Choroid plexus epithelial cell (primary cell): Measurements from ENCODE around the gene LRTM1.

ENCODE experiments used
- DNase-seq: peaks from one replicate; pipeline ENCODE4 v3.0.0-alpha.2; 2010; ENCODE audit warnings: low read depth
- H3K4me3 ChIP-seq: 2 replicates; pipeline ENCODE4 v1.5.1; 2011; ENCODE audit warnings: low read depth, mild to moderate bottlenecking, control low read depth, low read length, moderate library complexity
- TF ChIP-seq, protein P1 (sequence below): conservative IDR thresholded peaks from 2 replicates; pipeline ENCODE4 v1.5.1; 2011; ENCODE audit warnings: low read depth, mild to moderate bottlenecking, control low read depth, inconsistent platforms, low read length, moderate library complexity

Gene LRTM1

GRCh38 chr3:54957711-54958110, 29.9 kb upstream of the LRTM1 start:
- TF ChIP-seq, protein P1, sequence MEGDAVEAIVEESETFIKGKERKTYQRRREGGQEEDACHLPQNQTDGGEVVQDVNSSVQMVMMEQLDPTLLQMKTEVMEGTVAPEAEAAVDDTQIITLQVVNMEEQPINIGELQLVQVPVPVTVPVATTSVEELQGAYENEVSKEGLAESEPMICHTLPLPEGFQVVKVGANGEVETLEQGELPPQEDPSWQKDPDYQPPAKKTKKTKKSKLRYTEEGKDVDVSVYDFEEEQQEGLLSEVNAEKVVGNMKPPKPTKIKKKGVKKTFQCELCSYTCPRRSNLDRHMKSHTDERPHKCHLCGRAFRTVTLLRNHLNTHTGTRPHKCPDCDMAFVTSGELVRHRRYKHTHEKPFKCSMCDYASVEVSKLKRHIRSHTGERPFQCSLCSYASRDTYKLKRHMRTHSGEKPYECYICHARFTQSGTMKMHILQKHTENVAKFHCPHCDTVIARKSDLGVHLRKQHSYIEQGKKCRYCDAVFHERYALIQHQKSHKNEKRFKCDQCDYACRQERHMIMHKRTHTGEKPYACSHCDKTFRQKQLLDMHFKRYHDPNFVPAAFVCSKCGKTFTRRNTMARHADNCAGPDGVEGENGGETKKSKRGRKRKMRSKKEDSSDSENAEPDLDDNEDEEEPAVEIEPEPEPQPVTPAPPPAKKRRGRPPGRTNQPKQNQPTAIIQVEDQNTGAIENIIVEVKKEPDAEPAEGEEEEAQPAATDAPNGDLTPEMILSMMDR: no peak
- peak; percentile 65 for DNase-seq
- H3K4me3 ChIP-seq: no peak overlapping the region

- no peak for DNase-seq
- TF ChIP-seq, protein P1: no peak
These were observed 28.1 kb upstream of the LRTM1 start for GRCh38 chr3:54955941-54956340.

GRCh38 chr3:54955496-54955895, 27.6 kb upstream of the LRTM1 start:
- no peak for DNase-seq
- H3K4me3 ChIP-seq: no peak overlapping the region
- TF ChIP-seq, protein P1: no peak

More at GRCh38 chr3:54955941-54956340, 28.1 kb upstream of the LRTM1 start:
- H3K4me3 ChIP-seq: no peak overlapping the region

DNA sequence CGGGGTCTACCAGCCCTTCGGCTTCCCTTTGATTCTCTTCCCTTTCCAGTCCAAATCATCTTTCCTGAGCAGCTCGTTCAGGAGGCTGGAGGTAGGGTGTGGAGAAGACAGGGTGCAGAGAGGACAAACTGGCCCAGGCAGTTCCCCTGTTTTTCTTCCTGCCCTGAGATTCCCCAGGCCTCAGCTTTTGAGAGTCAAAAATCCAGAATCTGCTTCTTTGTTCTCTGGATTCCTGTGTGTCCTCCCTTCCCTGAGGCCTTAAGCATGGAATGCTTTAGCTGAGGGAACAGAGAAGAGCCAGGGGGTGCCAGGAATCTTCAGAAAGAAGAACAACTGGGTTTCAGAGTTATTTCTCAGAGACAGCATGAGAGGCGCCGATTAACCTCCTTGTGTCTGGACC, 26.7 kb upstream of the LRTM1 start:
- TF ChIP-seq, protein P1: no peak
- no peak overlapping the region for H3K4me3 ChIP-seq
- no peak for DNase-seq

DNA sequence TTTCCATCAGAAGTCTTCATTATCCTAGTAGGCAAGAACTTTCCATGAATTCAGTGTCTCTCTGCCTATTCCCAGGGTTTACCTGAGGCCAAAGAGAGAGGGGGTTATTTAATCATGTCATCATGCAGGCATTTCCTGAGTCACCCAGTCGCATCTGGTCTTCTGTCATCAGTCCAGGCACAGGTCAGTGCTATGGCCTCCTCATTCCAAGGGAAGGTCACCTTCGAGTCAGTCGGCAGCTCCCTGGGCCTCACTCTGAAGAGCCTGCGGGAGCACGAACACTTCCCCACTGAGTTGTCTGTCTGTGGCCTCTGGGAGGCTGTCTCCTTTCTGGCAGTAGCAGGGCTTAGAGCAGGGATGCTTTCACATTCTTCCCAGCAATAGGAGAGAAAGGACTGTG, 26.2 kb upstream of the LRTM1 start:
- TF ChIP-seq, protein P1: peak; percentile 23
- DNase-seq: peak; percentile 80
- H3K4me3 ChIP-seq: no peak overlapping the region

GRCh38 chr3:54951405-54951804, 23.5 kb upstream of the LRTM1 start:
- peak; percentile 94 for DNase-seq
- TF ChIP-seq, protein P1: peak; percentile 89

DNA sequence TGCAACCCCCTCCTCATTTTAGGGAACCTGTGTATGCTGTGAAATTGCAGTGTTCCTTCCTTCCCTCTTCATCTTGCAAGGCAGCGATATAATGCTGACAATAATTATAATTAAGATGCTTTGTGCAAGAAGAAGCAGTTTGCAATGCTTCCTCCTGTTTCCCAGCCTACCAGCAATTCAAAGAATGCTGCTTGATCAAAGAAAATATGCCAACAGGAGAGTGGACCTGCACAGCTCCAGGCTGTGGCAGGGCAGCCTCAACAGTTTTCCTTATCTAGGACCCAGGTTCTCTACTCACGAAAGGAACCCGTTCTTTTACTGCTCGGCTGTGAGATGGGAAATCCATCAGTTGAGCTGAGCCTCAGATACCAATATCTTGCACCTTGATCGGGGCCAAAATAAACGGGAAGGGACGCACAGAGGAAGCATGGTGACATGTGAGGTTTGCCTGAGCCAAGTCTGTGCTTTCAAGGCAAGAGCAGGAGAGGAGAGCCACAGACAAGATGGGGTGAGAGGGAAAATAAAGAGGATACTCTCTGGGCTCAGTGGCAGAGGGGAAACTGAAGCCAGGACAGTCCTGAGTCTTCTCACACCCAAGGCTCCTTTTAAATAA, 22.6 kb upstream of the LRTM1 start:
- no peak for DNase-seq
- TF ChIP-seq, protein P1: no peak
- H3K4me3 ChIP-seq: no peak overlapping the region

More at GRCh38 chr3:54951405-54951804, 23.5 kb upstream of the LRTM1 start:
- no peak overlapping the region for H3K4me3 ChIP-seq
